SU-DHL-6 (cell line): Measurements from ENCODE around the gene OAS1.

Source experiments
- CTCF ChIP-seq: fragments of 200-600 bp; sonication (generic); IDR thresholded peaks from one replicate; pipeline ENCODE4 v1.5.1; 2017; ENCODE audit warnings: antibody characterized with exemption, mild to moderate bottlenecking, low read length, moderate library complexity; ENCODE audit not compliant: insufficient read depth, poor library complexity, severe bottlenecking
- EZH2phosphoT487 ChIP-seq: fragments of 200-600 bp; sonication (generic), shearing (Covaris generic); conservative IDR thresholded peaks from 2 replicates; pipeline ENCODE4 v1.6.1; 2018; ENCODE audit warnings: mild to moderate bottlenecking, antibody characterized with exemption, low read length, moderate library complexity, mixed read lengths

- TF ChIP-seq CTCF (no peak), EZH2phosphoT487 (no peak)
Observed at GRCh38 chr12:112947314-112947713, 40.6 kb downstream of the OAS1 start.
